Liver (tissue), 9 donors: ENCODE measurements around the gene PDE9A. TPM values are rescaled to one million over a fixed set of nuclear protein-coding genes. Genes with fewer than 3 reads are reported as not detected.
"Not testable (repeated sequence)": the region's sequence is repeated elsewhere in the genome, so short reads cannot be mapped to it uniquely, and the experiment has no call there.

Experiments used
- DNase-seq: peaks from one replicate; pipeline ENCODE4 v3.0.0-alpha.2; 2017; ENCODE audit warnings: low spot score
- H3K27ac ChIP-seq, 2 donors: one replicate each; pipeline ENCODE4 v1.7.0; 2013; ENCODE audit warnings: inconsistent platforms in 2 of 2, low read length in 2 of 2, control low read depth in 1 of 2, low read depth in 1 of 2, mild to moderate bottlenecking in 1 of 2
- H3K27me3 ChIP-seq, 4 donors: one replicate each; pipeline versions ENCODE4 v1.6.1 to v1.7.0; 2013; ENCODE audit warnings: low read length in 3 of 4, inconsistent platforms in 1 of 4, mild to moderate bottlenecking in 1 of 4, moderate library complexity in 1 of 4; ENCODE audit not compliant: control insufficient read depth in 4 of 4, insufficient read depth in 4 of 4
- H3K36me3 ChIP-seq, 4 donors: one replicate each; pipeline versions ENCODE4 v1.6.1 to v1.7.0; 2013; ENCODE audit warnings: low read length in 3 of 4, mild to moderate bottlenecking in 3 of 4, low read depth in 1 of 4, moderate library complexity in 1 of 4; ENCODE audit not compliant: control insufficient read depth in 4 of 4, insufficient read depth in 3 of 4
- H3K4me1 ChIP-seq, 4 donors: one replicate each; pipeline versions ENCODE4 v1.6.1 to v1.7.0; 2013; ENCODE audit warnings: low read length in 3 of 4, mild to moderate bottlenecking in 3 of 4, moderate library complexity in 1 of 4; ENCODE audit not compliant: control insufficient read depth in 4 of 4, insufficient read depth in 4 of 4
- H3K4me3 ChIP-seq, 3 donors: one replicate each; pipeline versions ENCODE4 v1.6.1 to v1.7.0; 2013; ENCODE audit warnings: low read length in 3 of 3, control low read depth in 1 of 3, low read depth in 1 of 3, mild to moderate bottlenecking in 1 of 3
- H3K9ac ChIP-seq, 2 donors: one replicate each; pipeline ENCODE4 v1.7.0; 2013; ENCODE audit warnings: low read length in 2 of 2, mild to moderate bottlenecking in 2 of 2, moderate library complexity in 2 of 2, control low read depth in 1 of 2, low read depth in 1 of 2
- H3K9me3 ChIP-seq, 4 donors: one replicate each; pipeline versions ENCODE4 v1.6.1 to v1.7.0; 2013; ENCODE audit warnings: low read length in 3 of 4; ENCODE audit not compliant: control insufficient read depth in 4 of 4
- EGR1 ChIP-seq, 2 donors: IDR thresholded peaks; 2 replicates each; pipeline ENCODE4 v1.6.1; 2016 to 2018; ENCODE audit warnings: antibody characterized with exemption in 2 of 2, low read depth in 2 of 2
- FOXA1 ChIP-seq: IDR thresholded peaks from 2 replicates; pipeline ENCODE4 v1.6.1; 2016; ENCODE audit warnings: antibody characterized with exemption
- FOXA2 ChIP-seq: IDR thresholded peaks from 2 replicates; pipeline ENCODE4 v1.6.1; 2016; ENCODE audit warnings: antibody characterized with exemption
- GABPA ChIP-seq, 2 donors: IDR thresholded peaks in 1 of 2; conservative IDR thresholded peaks in 1 of 2; 2 replicates each; pipeline ENCODE4 v1.6.1; 2016; ENCODE audit warnings: antibody characterized with exemption in 2 of 2, mild to moderate bottlenecking in 1 of 2, moderate library complexity in 1 of 2
- HNF4A ChIP-seq, 2 donors: conservative IDR thresholded peaks; 2 replicates each; pipeline ENCODE4 v1.6.1; 2016; ENCODE audit warnings: antibody characterized with exemption in 2 of 2, mild to moderate bottlenecking in 2 of 2
- HNF4G ChIP-seq: IDR thresholded peaks from 2 replicates; pipeline ENCODE4 v1.6.1; 2016; ENCODE audit warnings: antibody characterized with exemption
- JUND ChIP-seq, 2 donors: IDR thresholded peaks; 2 replicates each; pipeline ENCODE4 v1.6.1; 2016; ENCODE audit warnings: antibody characterized with exemption in 2 of 2
- MAX ChIP-seq: IDR thresholded peaks from 2 replicates; pipeline ENCODE4 v1.6.1; 2016; ENCODE audit warnings: antibody characterized with exemption
- NR2F2 ChIP-seq: IDR thresholded peaks from 2 replicates; pipeline ENCODE4 v1.6.1; 2016; ENCODE audit warnings: antibody characterized with exemption
- RAD21 ChIP-seq, 2 donors: IDR thresholded peaks; 2 replicates each; pipeline ENCODE4 v1.6.1; 2016; ENCODE audit warnings: antibody characterized with exemption in 2 of 2, mild to moderate bottlenecking in 2 of 2
- RXRA ChIP-seq, 2 donors: IDR thresholded peaks; 2 replicates each; pipeline ENCODE4 v1.6.1; 2017 to 2018; ENCODE audit warnings: antibody characterized with exemption in 2 of 2, mild to moderate bottlenecking in 1 of 2
- SP1 ChIP-seq: IDR thresholded peaks from 2 replicates; pipeline ENCODE4 v1.6.1; 2018; ENCODE audit warnings: antibody characterized with exemption, mild to moderate bottlenecking
- TAF1 ChIP-seq: conservative IDR thresholded peaks from 2 replicates; pipeline ENCODE4 v1.6.1; 2016; ENCODE audit warnings: antibody characterized with exemption, mild to moderate bottlenecking
- YY1 ChIP-seq: IDR thresholded peaks from 2 replicates; pipeline ENCODE4 v1.6.1; 2016; ENCODE audit warnings: antibody characterized with exemption, mild to moderate bottlenecking
- ZBTB33 ChIP-seq: IDR thresholded peaks from 2 replicates; pipeline ENCODE4 v1.6.1; 2016; ENCODE audit warnings: antibody characterized with exemption
- WGBS: extraction: QIAGEN DNeasy Blood & Tissue Kit; methylation state at CpG from one replicate; pipeline ENCODE4 v1.1.7; 2013; 5-methylcytosine and 5-hydroxymethylcytosine counted together
- polyA plus RNA-seq, 2 donors: library from polyadenylated mRNA; stranded (reverse) in 1 of 2; unstranded in 1 of 2; fragments of 200-250 nt in 1 of 2; fragments of >200 nt in 1 of 2; fragmentation: Nextera tagmentation in 1 of 2; extraction: Ambion mirVana in 1 of 2; gene quantifications; one replicate each; pipeline versions ENCODE4 v1.2.1 to v1.2.3, GENCODE V29; 2013 to 2015
- total RNA-seq, 2 donors: library from RNA; depleted of rRNA; stranded (reverse); fragments of >200 nt; gene quantifications; one replicate each; pipeline ENCODE4 v1.2.3, GENCODE V29; 2014
- TF ChIP-seq, protein P1 (sequence below): IDR thresholded peaks from 2 replicates; pipeline ENCODE4 v1.6.1; 2016; ENCODE audit warnings: antibody characterized with exemption, mild to moderate bottlenecking
- TF ChIP-seq, protein P2 (sequence below): IDR thresholded peaks from 2 replicates; pipeline ENCODE4 v1.6.1; 2016; ENCODE audit warnings: antibody characterized with exemption
- TF ChIP-seq, protein P3 (sequence below): fragments of 150-350 bp; IDR thresholded peaks from 2 replicates; pipeline ENCODE4 v1.5.1; 2017; ENCODE audit warnings: improper control_type of control experiment, low read depth, low read length; ENCODE audit not compliant: missing input control
- donor health status: healthy.
- donor health status: healthy.
- donor health status: healthy.
- donor health status: healthy.
- donor health status: healthy.

The PDE9A gene
- total and polyA plus RNA-seq, 4 donors, result 1.5 to 4.2 (median 2.7) TPM

- Histone ChIP-seq H3K4me1 (no peaks in the 10 kb centered on the region), H3K9me3 (no peaks in the 10 kb centered on the region), H3K27me3 (no peaks in the 10 kb centered on the region), H3K27ac (no peak overlapping the region), H3K4me3 (no peak overlapping the region), H3K36me3 (no peaks in the 10 kb centered on the region), H3K9ac (no peak overlapping the region)
- 82% methylated on average over 18 of the region's 18 CpGs for WGBS
- no peak for TF ChIP-seq RXRA (IDR thresholded peaks at IDR 0.05)
- peak; percentile 27 for DNase-seq
Measured at GRCh38 chr21:42809577-42810475, 156.4 kb downstream of the PDE9A start.

GRCh38 chr21:42811960-42812359 is 158.5 kb downstream of the PDE9A start:
- H3K9me3 ChIP-seq, result no peaks in the 10 kb centered on the region
- TF ChIP-seq SP1 (no peak), NR2F2 (no peak), HNF4G (no peak), ZBTB33 (no peak), HNF4A (conservative IDR thresholded peaks at IDR 0.05) (no peak), MAX (no peak), FOXA1 (no peak), RAD21 (IDR thresholded peaks at IDR 0.05) (no peak), EGR1 (IDR thresholded peaks at IDR 0.05; ENCODE audit: low read depth in 2 of 2) (no peak), RXRA (IDR thresholded peaks at IDR 0.05) (no peak), FOXA2 (no peak), GABPA (IDR thresholded peaks at IDR 0.05 in 1 of 2, conservative IDR thresholded peaks at IDR 0.05 in 1 of 2) (no peak), TAF1 (no peak), JUND (IDR thresholded peaks at IDR 0.05) (no peak), YY1 (no peak)
- TF ChIP-seq, protein P1, sequence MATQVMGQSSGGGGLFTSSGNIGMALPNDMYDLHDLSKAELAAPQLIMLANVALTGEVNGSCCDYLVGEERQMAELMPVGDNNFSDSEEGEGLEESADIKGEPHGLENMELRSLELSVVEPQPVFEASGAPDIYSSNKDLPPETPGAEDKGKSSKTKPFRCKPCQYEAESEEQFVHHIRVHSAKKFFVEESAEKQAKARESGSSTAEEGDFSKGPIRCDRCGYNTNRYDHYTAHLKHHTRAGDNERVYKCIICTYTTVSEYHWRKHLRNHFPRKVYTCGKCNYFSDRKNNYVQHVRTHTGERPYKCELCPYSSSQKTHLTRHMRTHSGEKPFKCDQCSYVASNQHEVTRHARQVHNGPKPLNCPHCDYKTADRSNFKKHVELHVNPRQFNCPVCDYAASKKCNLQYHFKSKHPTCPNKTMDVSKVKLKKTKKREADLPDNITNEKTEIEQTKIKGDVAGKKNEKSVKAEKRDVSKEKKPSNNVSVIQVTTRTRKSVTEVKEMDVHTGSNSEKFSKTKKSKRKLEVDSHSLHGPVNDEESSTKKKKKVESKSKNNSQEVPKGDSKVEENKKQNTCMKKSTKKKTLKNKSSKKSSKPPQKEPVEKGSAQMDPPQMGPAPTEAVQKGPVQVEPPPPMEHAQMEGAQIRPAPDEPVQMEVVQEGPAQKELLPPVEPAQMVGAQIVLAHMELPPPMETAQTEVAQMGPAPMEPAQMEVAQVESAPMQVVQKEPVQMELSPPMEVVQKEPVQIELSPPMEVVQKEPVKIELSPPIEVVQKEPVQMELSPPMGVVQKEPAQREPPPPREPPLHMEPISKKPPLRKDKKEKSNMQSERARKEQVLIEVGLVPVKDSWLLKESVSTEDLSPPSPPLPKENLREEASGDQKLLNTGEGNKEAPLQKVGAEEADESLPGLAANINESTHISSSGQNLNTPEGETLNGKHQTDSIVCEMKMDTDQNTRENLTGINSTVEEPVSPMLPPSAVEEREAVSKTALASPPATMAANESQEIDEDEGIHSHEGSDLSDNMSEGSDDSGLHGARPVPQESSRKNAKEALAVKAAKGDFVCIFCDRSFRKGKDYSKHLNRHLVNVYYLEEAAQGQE, result no peak
- TF ChIP-seq, protein P2, sequence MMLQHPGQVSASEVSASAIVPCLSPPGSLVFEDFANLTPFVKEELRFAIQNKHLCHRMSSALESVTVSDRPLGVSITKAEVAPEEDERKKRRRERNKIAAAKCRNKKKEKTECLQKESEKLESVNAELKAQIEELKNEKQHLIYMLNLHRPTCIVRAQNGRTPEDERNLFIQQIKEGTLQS, result no peak
- TF ChIP-seq, protein P3, sequence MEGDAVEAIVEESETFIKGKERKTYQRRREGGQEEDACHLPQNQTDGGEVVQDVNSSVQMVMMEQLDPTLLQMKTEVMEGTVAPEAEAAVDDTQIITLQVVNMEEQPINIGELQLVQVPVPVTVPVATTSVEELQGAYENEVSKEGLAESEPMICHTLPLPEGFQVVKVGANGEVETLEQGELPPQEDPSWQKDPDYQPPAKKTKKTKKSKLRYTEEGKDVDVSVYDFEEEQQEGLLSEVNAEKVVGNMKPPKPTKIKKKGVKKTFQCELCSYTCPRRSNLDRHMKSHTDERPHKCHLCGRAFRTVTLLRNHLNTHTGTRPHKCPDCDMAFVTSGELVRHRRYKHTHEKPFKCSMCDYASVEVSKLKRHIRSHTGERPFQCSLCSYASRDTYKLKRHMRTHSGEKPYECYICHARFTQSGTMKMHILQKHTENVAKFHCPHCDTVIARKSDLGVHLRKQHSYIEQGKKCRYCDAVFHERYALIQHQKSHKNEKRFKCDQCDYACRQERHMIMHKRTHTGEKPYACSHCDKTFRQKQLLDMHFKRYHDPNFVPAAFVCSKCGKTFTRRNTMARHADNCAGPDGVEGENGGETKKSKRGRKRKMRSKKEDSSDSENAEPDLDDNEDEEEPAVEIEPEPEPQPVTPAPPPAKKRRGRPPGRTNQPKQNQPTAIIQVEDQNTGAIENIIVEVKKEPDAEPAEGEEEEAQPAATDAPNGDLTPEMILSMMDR, result no peak
- no peaks in the 10 kb centered on the region for H3K27me3 ChIP-seq
- no peak overlapping the region for H3K9ac ChIP-seq
- 68% methylated on average over 6 of the region's 6 CpGs for WGBS
- H3K4me1 ChIP-seq, result no peaks in the 10 kb centered on the region
- DNase-seq, result peak; percentile 16
- no peaks in the 10 kb centered on the region for H3K36me3 ChIP-seq
- H3K4me3 ChIP-seq, result no peak overlapping the region
- no peak overlapping the region for H3K27ac ChIP-seq

GRCh38 chr21:42812528-42813241 is 159.3 kb downstream of the PDE9A start:
- H3K27me3 ChIP-seq, result not testable (repeated sequence)

More at GRCh38 chr21:42812528-42813241, 159.3 kb downstream of the PDE9A start:
- H3K4me3 ChIP-seq, H3K9me3 ChIP-seq, H3K4me1 ChIP-seq, DNase-seq, H3K27ac ChIP-seq, H3K36me3 ChIP-seq, H3K9ac ChIP-seq: not testable (repeated sequence)
- 80% methylated on average over 5 of the region's 5 CpGs for WGBS
